ENCODE measurements around the gene HAUS5. TPM values are rescaled to one million over a fixed set of nuclear protein-coding genes. Genes with fewer than 3 reads are reported as not detected.
A peak's percentile ranks its signal among the peaks of the same experiment; 100 is the strongest.
"Not testable (repeated sequence)": the region's sequence is repeated elsewhere in the genome, so short reads cannot be mapped to it uniquely, and the experiment has no call there.

HAUS5 gene
- total RNA-seq, 2 donors from 2014 or later = 5.0 to 17.0 TPM

- Histone ChIP-seq H3K4me3 (no peak within 1 kb of the TSS), H3K36me3 (no peaks in the 10 kb centered on the region), H3K4me1 (no peaks in the 10 kb centered on the region), H3K27ac (no peak within 1 kb of the TSS), H3K9ac (ENCODE audit: low read depth in 2 of 2, low read length in 2 of 2) (no peak within 1 kb of the TSS), H3K9me3 (no peaks in the 10 kb centered on the region), H3K27me3 (no peaks in the 10 kb centered on the region)
- TF ChIP-seq, protein P1, sequence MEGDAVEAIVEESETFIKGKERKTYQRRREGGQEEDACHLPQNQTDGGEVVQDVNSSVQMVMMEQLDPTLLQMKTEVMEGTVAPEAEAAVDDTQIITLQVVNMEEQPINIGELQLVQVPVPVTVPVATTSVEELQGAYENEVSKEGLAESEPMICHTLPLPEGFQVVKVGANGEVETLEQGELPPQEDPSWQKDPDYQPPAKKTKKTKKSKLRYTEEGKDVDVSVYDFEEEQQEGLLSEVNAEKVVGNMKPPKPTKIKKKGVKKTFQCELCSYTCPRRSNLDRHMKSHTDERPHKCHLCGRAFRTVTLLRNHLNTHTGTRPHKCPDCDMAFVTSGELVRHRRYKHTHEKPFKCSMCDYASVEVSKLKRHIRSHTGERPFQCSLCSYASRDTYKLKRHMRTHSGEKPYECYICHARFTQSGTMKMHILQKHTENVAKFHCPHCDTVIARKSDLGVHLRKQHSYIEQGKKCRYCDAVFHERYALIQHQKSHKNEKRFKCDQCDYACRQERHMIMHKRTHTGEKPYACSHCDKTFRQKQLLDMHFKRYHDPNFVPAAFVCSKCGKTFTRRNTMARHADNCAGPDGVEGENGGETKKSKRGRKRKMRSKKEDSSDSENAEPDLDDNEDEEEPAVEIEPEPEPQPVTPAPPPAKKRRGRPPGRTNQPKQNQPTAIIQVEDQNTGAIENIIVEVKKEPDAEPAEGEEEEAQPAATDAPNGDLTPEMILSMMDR (IDR thresholded peaks at IDR 0.05) = no peak
- intact Hi-C loops (cut with DNase I) = no loop called here
- DNase-seq = no peak
Observed at GRCh38 chr19:35585848-35586247, 26.7 kb upstream of the HAUS5 start, which contains the start of gene PMIS2. TSS of gene PMIS2 (plus strand) at chr19:35586173. CDS start at chr19:35586260, 87 bp downstream.

GRCh38 chr19:35587321-35587720, 25.2 kb upstream of the HAUS5 start:
- no peak for DNase-seq
- TF ChIP-seq, protein P1 (IDR thresholded peaks at IDR 0.05) = no peak
- H3K36me3 ChIP-seq = no peaks in the 10 kb centered on the region
- no peak overlapping the region for H3K4me3 ChIP-seq
- no peaks in the 10 kb centered on the region for H3K4me1 ChIP-seq
- H3K9ac ChIP-seq (ENCODE audit: low read depth in 2 of 2, low read length in 2 of 2) = no peak overlapping the region
- no peaks in the 10 kb centered on the region for H3K9me3 ChIP-seq
- no peaks in the 10 kb centered on the region for H3K27me3 ChIP-seq
- intact Hi-C loops (cut with DNase I) = no loop called here
- H3K27ac ChIP-seq = no peak overlapping the region

- Histone ChIP-seq H3K27me3 (no peaks in the 10 kb centered on the region), H3K4me3 (no peak overlapping the region), H3K9me3 (no peaks in the 10 kb centered on the region), H3K36me3 (no peaks in the 10 kb centered on the region), H3K27ac (no peak overlapping the region), H3K4me1 (no peaks in the 10 kb centered on the region), H3K9ac (ENCODE audit: low read depth in 2 of 2, low read length in 2 of 2) (no peak overlapping the region)
- DNase-seq = no peak
- intact Hi-C loops (cut with DNase I) = no loop called here
- TF ChIP-seq, protein P1 (IDR thresholded peaks at IDR 0.05) = no peak
Observed at GRCh38 chr19:35590875-35591274, 21.7 kb upstream of the HAUS5 start.

DNA sequence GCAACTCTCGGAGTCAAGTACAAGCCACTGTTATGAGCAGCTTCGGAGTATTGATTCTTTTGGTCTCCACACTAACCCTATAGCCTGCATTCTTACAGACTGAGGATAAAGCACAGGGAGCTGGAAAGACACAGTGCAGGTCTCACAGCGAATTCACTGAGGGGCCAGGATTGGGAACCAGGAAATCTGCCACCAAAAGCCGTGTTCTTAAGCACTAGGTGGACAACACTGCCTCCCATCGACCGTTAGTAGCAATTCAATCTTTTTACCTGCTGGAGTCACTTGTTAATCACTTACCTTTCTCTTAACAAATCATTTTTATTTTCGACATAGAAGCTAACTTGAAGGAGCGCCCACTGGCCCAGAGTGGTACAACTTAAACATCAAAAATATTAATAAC, 20.3 kb upstream of the HAUS5 start:
- Histone ChIP-seq H3K4me3 (no peak overlapping the region), H3K4me1 (no peaks in the 10 kb centered on the region), H3K9ac (ENCODE audit: low read depth in 2 of 2, low read length in 2 of 2) (no peak overlapping the region), H3K27ac (no peak overlapping the region), H3K9me3 (no peaks in the 10 kb centered on the region), H3K27me3 (no peaks in the 10 kb centered on the region), H3K36me3 (no peaks in the 10 kb centered on the region)
- intact Hi-C loops (cut with DNase I) = no loop called here
- TF ChIP-seq, protein P1 (IDR thresholded peaks at IDR 0.05) = peak; percentile 43
- DNase-seq = no peak

DNA sequence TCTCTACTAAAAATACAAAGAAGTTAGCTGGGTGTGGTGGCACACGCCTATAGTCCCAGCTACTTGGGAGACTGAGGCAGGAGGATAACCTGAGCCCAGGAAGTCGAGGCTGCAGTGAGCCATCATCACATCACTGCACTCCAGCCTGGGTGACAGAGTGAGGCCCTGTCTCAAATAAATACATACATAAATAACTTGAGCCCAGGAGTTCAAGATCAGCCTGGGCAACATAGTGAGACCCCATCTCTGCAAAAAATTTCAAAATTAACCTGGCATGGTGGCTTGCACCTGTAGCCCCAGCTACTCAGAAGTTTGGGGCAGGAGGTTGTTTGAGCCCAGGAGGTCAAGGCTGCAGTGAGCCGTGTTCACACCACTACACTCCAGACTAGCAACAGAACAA, 17.5 kb upstream of the HAUS5 start:
- H3K27me3 ChIP-seq; H3K9me3 ChIP-seq; intact Hi-C loops (cut with DNase I); H3K9ac ChIP-seq (ENCODE audit: low read depth in 2 of 2, low read length in 2 of 2); H3K4me1 ChIP-seq; H3K36me3 ChIP-seq; H3K4me3 ChIP-seq; DNase-seq; H3K27ac ChIP-seq: not testable (repeated sequence)

- no peaks in the 10 kb centered on the region for H3K9me3 ChIP-seq
- TF ChIP-seq, protein P1 (IDR thresholded peaks at IDR 0.05) = no peak
- H3K4me1 ChIP-seq = no peaks in the 10 kb centered on the region
- no peak for DNase-seq
- no peaks in the 10 kb centered on the region for H3K27me3 ChIP-seq
- no peak overlapping the region for H3K4me3 ChIP-seq
- H3K9ac ChIP-seq (ENCODE audit: low read depth in 2 of 2, low read length in 2 of 2) = no peak overlapping the region
- H3K27ac ChIP-seq = no peak overlapping the region
- intact Hi-C loops (cut with DNase I) = no loop called here
- no peaks in the 10 kb centered on the region for H3K36me3 ChIP-seq
Observed at GRCh38 chr19:35595928-35596327, 16.6 kb upstream of the HAUS5 start.
